ENCODE measurements around the gene OR52R1.

GRCh38 chr11:4804280-4804679 is at the start of gene OR52R1:
- TF ChIP-seq EZH2 (IDR thresholded peaks at IDR 0.05; ENCODE audit: borderline replicate concordance, insufficient read depth, low read depth, low read length, poor library complexity, severe bottlenecking) (no peak), CTCF (IDR thresholded peaks at IDR 0.05) (no peak)
